Ishikawa (cell line): ENCODE measurements around the gene TMEM248.

Source experiments
- CEBPB ChIP-seq: IDR thresholded peaks from 2 replicates; pipeline ENCODE4 v1.6.1; 2012
- CREB1 ChIP-seq: IDR thresholded peaks from 2 replicates; pipeline ENCODE4 v1.6.1; 2012; ENCODE audit warnings: low read depth
- EGR1 ChIP-seq: IDR thresholded peaks from 2 replicates; pipeline ENCODE4 v1.6.1; 2012
- EP300 ChIP-seq: IDR thresholded peaks from 2 replicates; pipeline ENCODE4 v1.6.1; 2012; ENCODE audit warnings: borderline replicate concordance
- FOXM1 ChIP-seq: IDR thresholded peaks from 2 replicates; pipeline ENCODE4 v1.6.1; 2012; ENCODE audit warnings: low read depth, borderline replicate concordance
- NFIC ChIP-seq: IDR thresholded peaks from 2 replicates; pipeline ENCODE4 v1.6.1; 2012
- RAD21 ChIP-seq: IDR thresholded peaks from 2 replicates; pipeline ENCODE4 v1.6.1; 2012; ENCODE audit warnings: low read depth
- TAF1 ChIP-seq: IDR thresholded peaks from 2 replicates; pipeline ENCODE4 v1.6.1; 2012; ENCODE audit warnings: low read depth, mild to moderate bottlenecking
- TCF12 ChIP-seq: IDR thresholded peaks from 2 replicates; pipeline ENCODE4 v1.6.1; 2012; ENCODE audit warnings: low read depth
- TEAD4 ChIP-seq: IDR thresholded peaks from 2 replicates; pipeline ENCODE4 v1.6.1; 2012
- YY1 ChIP-seq: IDR thresholded peaks from 2 replicates; pipeline ENCODE4 v1.6.1; 2012; ENCODE audit warnings: low read depth
- ZBTB7A ChIP-seq: IDR thresholded peaks from 2 replicates; pipeline ENCODE4 v1.6.1; 2012; ENCODE audit warnings: low read depth
- TF ChIP-seq, protein P1 (sequence below): IDR thresholded peaks from 2 replicates; pipeline ENCODE4 v1.6.1; 2012
- TF ChIP-seq, protein P2 (sequence below): IDR thresholded peaks from 2 replicates; pipeline ENCODE4 v1.6.1; 2012; ENCODE audit warnings: low read depth, mild to moderate bottlenecking
- TF ChIP-seq, protein P3 (sequence below): IDR thresholded peaks from 2 replicates; pipeline ENCODE4 v1.6.1; 2012

TMEM248 gene, protein sequence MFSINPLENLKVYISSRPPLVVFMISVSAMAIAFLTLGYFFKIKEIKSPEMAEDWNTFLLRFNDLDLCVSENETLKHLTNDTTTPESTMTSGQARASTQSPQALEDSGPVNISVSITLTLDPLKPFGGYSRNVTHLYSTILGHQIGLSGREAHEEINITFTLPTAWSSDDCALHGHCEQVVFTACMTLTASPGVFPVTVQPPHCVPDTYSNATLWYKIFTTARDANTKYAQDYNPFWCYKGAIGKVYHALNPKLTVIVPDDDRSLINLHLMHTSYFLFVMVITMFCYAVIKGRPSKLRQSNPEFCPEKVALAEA

DNA sequence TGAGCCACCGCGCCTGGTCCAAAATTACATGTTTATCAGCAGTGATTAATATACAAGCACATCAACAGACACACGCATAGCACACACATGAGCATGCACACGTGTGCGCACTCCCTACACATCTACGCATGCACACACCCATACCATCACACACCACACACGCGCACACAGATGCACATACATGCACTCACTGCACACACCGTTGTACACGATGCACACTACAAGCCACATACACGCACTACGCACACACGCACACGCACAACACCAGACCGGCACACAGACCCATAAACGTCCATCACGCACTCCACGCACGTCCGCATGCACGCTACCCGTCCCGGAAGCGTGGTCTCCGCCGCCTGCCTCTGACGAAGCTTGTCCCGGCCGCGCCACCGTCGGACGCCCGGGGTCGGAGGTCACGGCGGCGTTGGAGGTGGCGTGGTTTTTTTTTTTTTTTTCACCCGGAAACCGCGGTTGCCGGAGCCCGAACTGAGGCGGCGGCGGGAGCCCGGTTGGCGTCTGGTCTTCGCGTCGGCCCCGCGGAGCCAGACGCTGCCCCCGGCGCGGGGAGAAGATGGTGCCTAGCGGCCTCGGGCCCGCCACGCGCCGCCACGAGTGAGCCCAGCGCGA lies at the start of gene TMEM248:
TSS of gene TMEM248 (plus strand) at position 457 of the 627 bp plus-strand sequence. CDS start 20,641 bp downstream, outside the sequence.
- peak; percentile 88 for TF ChIP-seq TAF1
- peak; percentile 35; the same call in 1 of the 2 replicates for TF ChIP-seq TEAD4
- TF ChIP-seq, protein P1, sequence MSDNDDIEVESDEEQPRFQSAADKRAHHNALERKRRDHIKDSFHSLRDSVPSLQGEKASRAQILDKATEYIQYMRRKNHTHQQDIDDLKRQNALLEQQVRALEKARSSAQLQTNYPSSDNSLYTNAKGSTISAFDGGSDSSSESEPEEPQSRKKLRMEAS: peak; percentile 97
- peak; percentile 75; the same call in 1 of the 2 replicates for TF ChIP-seq YY1
- TF ChIP-seq CEBPB: no peak
- no peak for TF ChIP-seq FOXM1
- TF ChIP-seq, protein P2, sequence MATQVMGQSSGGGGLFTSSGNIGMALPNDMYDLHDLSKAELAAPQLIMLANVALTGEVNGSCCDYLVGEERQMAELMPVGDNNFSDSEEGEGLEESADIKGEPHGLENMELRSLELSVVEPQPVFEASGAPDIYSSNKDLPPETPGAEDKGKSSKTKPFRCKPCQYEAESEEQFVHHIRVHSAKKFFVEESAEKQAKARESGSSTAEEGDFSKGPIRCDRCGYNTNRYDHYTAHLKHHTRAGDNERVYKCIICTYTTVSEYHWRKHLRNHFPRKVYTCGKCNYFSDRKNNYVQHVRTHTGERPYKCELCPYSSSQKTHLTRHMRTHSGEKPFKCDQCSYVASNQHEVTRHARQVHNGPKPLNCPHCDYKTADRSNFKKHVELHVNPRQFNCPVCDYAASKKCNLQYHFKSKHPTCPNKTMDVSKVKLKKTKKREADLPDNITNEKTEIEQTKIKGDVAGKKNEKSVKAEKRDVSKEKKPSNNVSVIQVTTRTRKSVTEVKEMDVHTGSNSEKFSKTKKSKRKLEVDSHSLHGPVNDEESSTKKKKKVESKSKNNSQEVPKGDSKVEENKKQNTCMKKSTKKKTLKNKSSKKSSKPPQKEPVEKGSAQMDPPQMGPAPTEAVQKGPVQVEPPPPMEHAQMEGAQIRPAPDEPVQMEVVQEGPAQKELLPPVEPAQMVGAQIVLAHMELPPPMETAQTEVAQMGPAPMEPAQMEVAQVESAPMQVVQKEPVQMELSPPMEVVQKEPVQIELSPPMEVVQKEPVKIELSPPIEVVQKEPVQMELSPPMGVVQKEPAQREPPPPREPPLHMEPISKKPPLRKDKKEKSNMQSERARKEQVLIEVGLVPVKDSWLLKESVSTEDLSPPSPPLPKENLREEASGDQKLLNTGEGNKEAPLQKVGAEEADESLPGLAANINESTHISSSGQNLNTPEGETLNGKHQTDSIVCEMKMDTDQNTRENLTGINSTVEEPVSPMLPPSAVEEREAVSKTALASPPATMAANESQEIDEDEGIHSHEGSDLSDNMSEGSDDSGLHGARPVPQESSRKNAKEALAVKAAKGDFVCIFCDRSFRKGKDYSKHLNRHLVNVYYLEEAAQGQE: no peak
- TF ChIP-seq ZBTB7A: no peak
- TF ChIP-seq NFIC: no peak
- peak; percentile 55; the same call in 1 of the 2 replicates for TF ChIP-seq CREB1
- no peak; the same call in 1 of the 2 replicates for TF ChIP-seq EP300
- peak; percentile 50; the same call in 1 of the 2 replicates for TF ChIP-seq TCF12
- TF ChIP-seq EGR1: peak; percentile 34; the same call in 1 of the 2 replicates
- TF ChIP-seq RAD21: no peak
- TF ChIP-seq, protein P3, sequence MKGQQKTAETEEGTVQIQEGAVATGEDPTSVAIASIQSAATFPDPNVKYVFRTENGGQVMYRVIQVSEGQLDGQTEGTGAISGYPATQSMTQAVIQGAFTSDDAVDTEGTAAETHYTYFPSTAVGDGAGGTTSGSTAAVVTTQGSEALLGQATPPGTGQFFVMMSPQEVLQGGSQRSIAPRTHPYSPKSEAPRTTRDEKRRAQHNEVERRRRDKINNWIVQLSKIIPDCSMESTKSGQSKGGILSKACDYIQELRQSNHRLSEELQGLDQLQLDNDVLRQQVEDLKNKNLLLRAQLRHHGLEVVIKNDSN: peak; percentile 59; the same call in 1 of the 2 replicates

DNA sequence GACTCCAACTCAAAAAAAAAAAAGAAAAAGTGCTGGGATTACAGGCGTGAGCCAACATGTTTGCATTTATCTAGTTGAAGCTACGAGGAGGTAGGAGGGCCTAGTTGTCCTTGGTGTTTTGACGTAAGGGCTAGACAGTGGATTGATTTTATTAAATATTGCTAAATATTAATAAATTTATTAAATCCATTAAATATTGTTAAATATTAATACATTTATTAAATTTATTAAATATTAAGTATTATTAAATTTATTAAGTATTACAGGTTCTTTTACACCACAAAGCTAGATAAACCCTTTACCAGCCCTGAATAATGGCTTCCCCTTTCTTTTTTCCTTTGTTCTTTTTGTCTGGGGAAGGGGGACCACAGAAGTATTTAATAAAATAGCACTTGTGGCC lies 47.5 kb upstream of the TMEM248 start:
- TF ChIP-seq, protein P2: no peak
- TF ChIP-seq EP300: no peak
- TF ChIP-seq TAF1: no peak
- no peak for TF ChIP-seq NFIC
- TF ChIP-seq TCF12: no peak
- no peak for TF ChIP-seq FOXM1
- TF ChIP-seq, protein P3: no peak
- no peak for TF ChIP-seq TEAD4
- TF ChIP-seq YY1: no peak
- no peak for TF ChIP-seq CEBPB
- TF ChIP-seq CREB1: no peak
- TF ChIP-seq, protein P1: no peak
- TF ChIP-seq RAD21: no peak
- TF ChIP-seq ZBTB7A: no peak
- TF ChIP-seq EGR1: no peak

DNA sequence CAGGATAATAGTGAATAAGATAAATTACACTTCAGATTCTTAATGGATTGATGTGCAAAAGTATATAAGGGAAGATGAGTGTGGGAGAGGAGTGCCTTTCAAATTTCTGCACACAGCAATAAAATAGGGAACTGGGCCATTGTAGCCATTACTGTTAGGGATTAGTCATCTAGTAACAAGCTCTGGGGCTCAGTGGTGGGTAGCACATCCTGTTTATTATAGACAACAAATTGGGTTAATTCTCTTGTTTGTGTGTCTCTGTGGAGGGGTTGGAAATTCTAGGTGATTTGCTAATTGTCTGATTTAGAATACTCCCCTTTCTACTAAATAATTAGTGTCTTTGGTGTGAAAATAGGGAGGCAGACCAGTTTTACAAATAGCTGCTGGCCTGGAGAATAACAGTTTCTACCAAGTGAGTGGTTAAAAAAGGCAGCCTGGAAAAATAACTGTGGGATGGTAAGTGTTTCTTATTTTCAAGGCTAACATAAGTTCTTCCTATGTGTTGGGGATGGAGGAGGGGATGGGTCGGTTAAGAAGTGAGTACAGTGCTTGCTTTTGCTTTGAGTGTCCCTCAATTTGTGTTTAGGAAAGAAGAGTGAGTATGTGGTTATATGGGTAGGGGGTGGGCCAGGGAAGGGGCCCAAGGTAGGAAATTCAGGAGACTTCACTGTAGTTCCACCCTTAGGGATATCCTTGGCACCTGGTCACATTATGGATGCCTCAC lies 43.3 kb upstream of the TMEM248 start:
- TF ChIP-seq CREB1 (no peak), EGR1 (no peak), TEAD4 (no peak), CEBPB (no peak), YY1 (no peak), NFIC (no peak), ZBTB7A (no peak), RAD21 (no peak), TCF12 (no peak), TAF1 (no peak), FOXM1 (no peak), EP300 (no peak)
- TF ChIP-seq, protein P3: no peak
- TF ChIP-seq, protein P2: no peak
- TF ChIP-seq, protein P1: no peak
